HEK293 (cell line): ENCODE results near the gene GNB3.
A peak's percentile ranks its signal among the peaks of the same experiment; 100 is the strongest.

ENCODE experiments used
- CTCF ChIA-PET: fragments of 350-600 bp; formaldehyde crosslinking; extraction: SDS; loops from one replicate; lab custom pipeline; 2021; ENCODE audit warnings: antibody characterized with exemption; lab: Yijun Ruan, JAX
- POLR2A ChIA-PET: fragments of 300-600 bp; formaldehyde crosslinking; extraction: SDS; loops from one replicate; lab custom pipeline; 2020; ENCODE audit warnings: antibody characterized with exemption, inconsistent platforms; lab: Yijun Ruan, JAX
- H3K27ac ChIP-seq: fragments of 200-500 bp; sonication (Bioruptor generic); 2 replicates; pipeline ENCODE4 v1.5.1; 2014; ENCODE audit warnings: low read depth, low read length, control low read depth, inconsistent platforms; ENCODE audit errors: extremely low read depth
- H3K36me3 ChIP-seq, 2 experiments: fragments of 200-500 bp in 1 of 2; sonication (Bioruptor generic) in 1 of 2; 1 replicate in 1 of 2; 2 replicates in 1 of 2; pipeline ENCODE4 v1.5.1; 2014 to 2017; ENCODE audit warnings: inconsistent platforms in 2 of 2, low read length in 2 of 2; ENCODE audit not compliant: control insufficient read depth in 2 of 2, insufficient read depth in 1 of 2
- H3K4me1 ChIP-seq: fragments of 200-500 bp; sonication (Bioruptor generic); 2 replicates; pipeline ENCODE4 v1.5.1; 2014; ENCODE audit warnings: mild to moderate bottlenecking, low read length, inconsistent platforms; ENCODE audit not compliant: control insufficient read depth, insufficient read depth
- H3K4me3 ChIP-seq: 2 replicates; pipeline ENCODE4 v1.5.1; 2011; ENCODE audit warnings: low read depth, mild to moderate bottlenecking, control low read depth, low read length, moderate library complexity
- H3K9me3 ChIP-seq: fragments of 200-500 bp; sonication (Bioruptor generic); 2 replicates; pipeline ENCODE4 v1.5.1; 2014; ENCODE audit warnings: low read depth, low read length, inconsistent platforms; ENCODE audit not compliant: control insufficient read depth, insufficient read depth
- GLIS1 ChIP-seq: fragments of 450-650 bp; formaldehyde crosslinking; IDR thresholded peaks from 2 replicates; pipeline ENCODE4 v1.5.1; 2016; ENCODE audit warnings: missing biosample characterization, missing genetic modification characterization
- GLIS2 ChIP-seq: fragments of 450-650 bp; formaldehyde crosslinking; IDR thresholded peaks from 2 replicates; pipeline ENCODE4 v1.5.1; 2016; ENCODE audit warnings: missing biosample characterization, missing genetic modification characterization
- IKZF3 ChIP-seq: fragments of 450-650 bp; IDR thresholded peaks from 2 replicates; pipeline ENCODE4 v1.5.0; 2018; ENCODE audit warnings: missing biosample characterization, mild to moderate bottlenecking, missing genetic modification characterization, moderate library complexity
- KLF16 ChIP-seq: fragments of 450-650 bp; formaldehyde crosslinking; IDR thresholded peaks from 2 replicates; pipeline ENCODE4 v1.5.1; 2017; ENCODE audit warnings: missing biosample characterization, missing genetic modification characterization
- MZF1 ChIP-seq: fragments of 450-650 bp; formaldehyde crosslinking; IDR thresholded peaks from 2 replicates; pipeline ENCODE4 v1.5.1; 2017; ENCODE audit warnings: missing biosample characterization, missing genetic modification characterization, borderline replicate concordance
- PATZ1 ChIP-seq: fragments of 450-650 bp; formaldehyde crosslinking; IDR thresholded peaks from 2 replicates; pipeline ENCODE4 v1.5.1; 2016; ENCODE audit warnings: missing biosample characterization, missing genetic modification characterization
- SP3 ChIP-seq: fragments of 450-650 bp; formaldehyde crosslinking; IDR thresholded peaks from 2 replicates; pipeline ENCODE4 v1.5.1; 2016; ENCODE audit warnings: missing biosample characterization, missing genetic modification characterization
- WT1 ChIP-seq: fragments of 450-650 bp; formaldehyde crosslinking; IDR thresholded peaks from 2 replicates; pipeline ENCODE4 v1.5.1; 2016; ENCODE audit warnings: missing biosample characterization, missing genetic modification characterization
- YY2 ChIP-seq: fragments of 450-650 bp; formaldehyde crosslinking; IDR thresholded peaks from 2 replicates; pipeline ENCODE4 v1.5.1; 2016; ENCODE audit warnings: missing biosample characterization, missing genetic modification characterization
- ZBTB49 ChIP-seq: fragments of 450-650 bp; formaldehyde crosslinking; IDR thresholded peaks from 2 replicates; pipeline ENCODE4 v1.5.1; 2016; ENCODE audit warnings: missing biosample characterization, missing genetic modification characterization, low read depth
- ZFHX2 ChIP-seq: fragments of 450-650 bp; formaldehyde crosslinking; conservative IDR thresholded peaks from 2 replicates; pipeline ENCODE4 v1.5.1; 2016; ENCODE audit warnings: missing biosample characterization, missing genetic modification characterization
- ZNF157 ChIP-seq: fragments of 450-650 bp; formaldehyde crosslinking; IDR thresholded peaks from 2 replicates; pipeline ENCODE4 v1.5.1; 2016; ENCODE audit warnings: missing biosample characterization, missing genetic modification characterization
- ZNF175 ChIP-seq: fragments of 450-650 bp; formaldehyde crosslinking; IDR thresholded peaks from 2 replicates; pipeline ENCODE4 v1.5.1; 2016; ENCODE audit warnings: missing biosample characterization, missing genetic modification characterization
- ZNF37A ChIP-seq: fragments of 450-650 bp; IDR thresholded peaks from 2 replicates; pipeline ENCODE4 v1.5.1; 2018; ENCODE audit warnings: missing biosample characterization, missing genetic modification characterization
- ZNF391 ChIP-seq: fragments of 450-650 bp; formaldehyde crosslinking; IDR thresholded peaks from 2 replicates; pipeline ENCODE4 v1.5.1; 2016; ENCODE audit warnings: low read depth, missing biosample characterization, missing genetic modification characterization, borderline replicate concordance
- ZNF48 ChIP-seq: fragments of 450-650 bp; formaldehyde crosslinking; IDR thresholded peaks from 2 replicates; pipeline ENCODE4 v1.5.1; 2016; ENCODE audit warnings: missing biosample characterization, missing genetic modification characterization
- ZNF548 ChIP-seq: fragments of 450-650 bp; formaldehyde crosslinking; IDR thresholded peaks from 2 replicates; pipeline ENCODE4 v1.5.1; 2016; ENCODE audit warnings: missing biosample characterization, missing genetic modification characterization
- ZNF830 ChIP-seq: fragments of 450-650 bp; IDR thresholded peaks from 2 replicates; pipeline ENCODE4 v1.5.0; 2018; ENCODE audit warnings: missing biosample characterization, missing genetic modification characterization, low read depth, mild to moderate bottlenecking, moderate library complexity
- ZNF843 ChIP-seq: fragments of 450-650 bp; formaldehyde crosslinking; IDR thresholded peaks from 2 replicates; pipeline ENCODE4 v1.5.1; 2016; ENCODE audit warnings: missing biosample characterization, missing genetic modification characterization
- TF ChIP-seq, protein P1 (sequence below): fragments of 450-650 bp; formaldehyde crosslinking; IDR thresholded peaks from 2 replicates; pipeline ENCODE4 v1.5.1; 2016; ENCODE audit warnings: missing biosample characterization, missing genetic modification characterization
- TF ChIP-seq, protein P2 (sequence below): fragments of 450-650 bp; formaldehyde crosslinking; IDR thresholded peaks from 2 replicates; pipeline ENCODE4 v1.5.1; 2016; ENCODE audit warnings: missing biosample characterization, missing genetic modification characterization
- TF ChIP-seq, protein P3 (sequence below): fragments of 450-650 bp; formaldehyde crosslinking; IDR thresholded peaks from 2 replicates; pipeline ENCODE4 v1.5.1; 2017; ENCODE audit warnings: missing biosample characterization, mild to moderate bottlenecking, missing genetic modification characterization, moderate library complexity
- TF ChIP-seq, protein P4 (sequence below): fragments of 450-650 bp; formaldehyde crosslinking; IDR thresholded peaks from 2 replicates; pipeline ENCODE4 v1.5.1; 2016; ENCODE audit warnings: missing biosample characterization, missing genetic modification characterization

GNB3 gene

DNA sequence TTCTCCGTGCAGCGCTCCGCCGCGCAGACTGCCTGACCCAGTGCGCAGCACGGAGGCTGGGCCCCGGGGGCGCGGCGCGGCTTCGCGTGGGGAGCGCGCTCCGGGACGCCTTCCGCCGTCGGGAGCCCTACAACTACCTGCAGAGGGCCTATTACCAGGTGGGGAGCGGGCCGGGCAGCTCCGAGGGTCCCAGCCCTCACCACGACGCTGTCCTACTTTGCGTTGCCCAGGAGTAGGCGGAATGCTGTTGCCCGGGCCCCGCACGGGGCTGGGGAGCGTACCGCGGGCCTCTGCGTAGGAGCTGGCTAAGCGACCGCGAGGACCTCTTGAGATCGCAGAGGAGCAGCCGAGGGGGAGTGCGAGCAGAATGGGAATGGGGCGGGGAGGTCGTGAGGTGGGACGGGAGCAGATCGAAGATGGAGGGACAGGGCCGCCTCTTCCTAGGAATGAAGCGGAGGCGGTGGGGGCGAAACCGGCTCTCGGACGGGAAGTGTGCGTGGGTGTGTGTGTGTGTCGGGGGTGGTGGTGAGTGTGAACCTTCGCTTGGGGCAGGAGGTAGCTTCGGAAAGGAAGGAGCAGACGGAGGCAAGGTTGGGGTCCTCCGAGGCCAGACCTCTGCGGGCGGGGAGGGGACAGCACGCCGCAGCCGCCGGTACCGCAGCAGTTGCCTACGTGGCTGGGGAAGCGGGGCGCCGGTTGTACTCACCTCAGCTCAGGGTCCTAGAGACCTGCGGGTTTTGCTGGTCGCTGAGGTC lies 11.8 kb upstream of the GNB3 start (continued):
- TF ChIP-seq, protein P1, sequence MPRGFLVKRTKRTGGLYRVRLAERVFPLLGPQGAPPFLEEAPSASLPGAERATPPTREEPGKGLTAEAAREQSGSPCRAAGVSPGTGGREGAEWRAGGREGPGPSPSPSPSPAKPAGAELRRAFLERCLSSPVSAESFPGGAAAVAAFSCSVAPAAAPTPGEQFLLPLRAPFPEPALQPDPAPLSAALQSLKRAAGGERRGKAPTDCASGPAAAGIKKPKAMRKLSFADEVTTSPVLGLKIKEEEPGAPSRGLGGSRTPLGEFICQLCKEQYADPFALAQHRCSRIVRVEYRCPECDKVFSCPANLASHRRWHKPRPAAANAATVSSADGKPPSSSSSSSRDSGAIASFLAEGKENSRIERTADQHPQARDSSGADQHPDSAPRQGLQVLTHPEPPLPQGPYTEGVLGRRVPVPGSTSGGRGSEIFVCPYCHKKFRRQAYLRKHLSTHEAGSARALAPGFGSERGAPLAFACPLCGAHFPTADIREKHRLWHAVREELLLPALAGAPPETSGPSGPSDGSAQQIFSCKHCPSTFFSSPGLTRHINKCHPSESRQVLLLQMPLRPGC = 0 out of 2 replicates have a peak, but pooled peaks have one; percentile 43
- peak; percentile 73 for TF ChIP-seq SP3 (tag by site-specific recombination)

GRCh38 chr12:6829536-6830220 lies 11.0 kb upstream of the GNB3 start:
- POLR2A ChIA-PET = interaction anchor here (0.8 to 6.0 kb wide), 12 partner anchors 9 to 77 kb away, joined by 3 to 55 read pairs (median 4); partner anchors contain the start of genes CDCA3, MLF2, PTMS and SPSB2
- CTCF ChIA-PET = interaction anchor here (0.6 to 3.0 kb wide), 5 partner anchors 42 to 116 kb away, joined by 3 to 10 read pairs (median 3); partner anchors contain the start of gene MLF2
- H3K9me3 ChIP-seq = no peaks in the 10 kb centered on the region
- peaks cover 7 to 44% of the 10 kb centered on the region in 2 experiments for H3K36me3 ChIP-seq
- no peaks in the 10 kb centered on the region for H3K4me1 ChIP-seq
- peak overlapping the region; percentile 47 for H3K4me3 ChIP-seq
- H3K27ac ChIP-seq = peak overlapping the region; percentile 86; the same call in 1 of the 2 replicates
- TF ChIP-seq, protein P2, sequence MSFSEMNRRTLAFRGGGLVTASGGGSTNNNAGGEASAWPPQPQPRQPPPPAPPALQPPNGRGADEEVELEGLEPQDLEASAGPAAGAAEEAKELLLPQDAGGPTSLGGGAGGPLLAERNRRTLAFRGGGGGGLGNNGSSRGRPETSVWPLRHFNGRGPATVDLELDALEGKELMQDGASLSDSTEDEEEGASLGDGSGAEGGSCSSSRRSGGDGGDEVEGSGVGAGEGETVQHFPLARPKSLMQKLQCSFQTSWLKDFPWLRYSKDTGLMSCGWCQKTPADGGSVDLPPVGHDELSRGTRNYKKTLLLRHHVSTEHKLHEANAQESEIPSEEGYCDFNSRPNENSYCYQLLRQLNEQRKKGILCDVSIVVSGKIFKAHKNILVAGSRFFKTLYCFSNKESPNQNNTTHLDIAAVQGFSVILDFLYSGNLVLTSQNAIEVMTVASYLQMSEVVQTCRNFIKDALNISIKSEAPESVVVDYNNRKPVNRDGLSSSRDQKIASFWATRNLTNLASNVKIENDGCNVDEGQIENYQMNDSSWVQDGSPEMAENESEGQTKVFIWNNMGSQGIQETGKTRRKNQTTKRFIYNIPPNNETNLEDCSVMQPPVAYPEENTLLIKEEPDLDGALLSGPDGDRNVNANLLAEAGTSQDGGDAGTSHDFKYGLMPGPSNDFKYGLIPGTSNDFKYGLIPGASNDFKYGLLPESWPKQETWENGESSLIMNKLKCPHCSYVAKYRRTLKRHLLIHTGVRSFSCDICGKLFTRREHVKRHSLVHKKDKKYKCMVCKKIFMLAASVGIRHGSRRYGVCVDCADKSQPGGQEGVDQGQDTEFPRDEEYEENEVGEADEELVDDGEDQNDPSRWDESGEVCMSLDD = no peak
- TF ChIP-seq, protein P3, sequence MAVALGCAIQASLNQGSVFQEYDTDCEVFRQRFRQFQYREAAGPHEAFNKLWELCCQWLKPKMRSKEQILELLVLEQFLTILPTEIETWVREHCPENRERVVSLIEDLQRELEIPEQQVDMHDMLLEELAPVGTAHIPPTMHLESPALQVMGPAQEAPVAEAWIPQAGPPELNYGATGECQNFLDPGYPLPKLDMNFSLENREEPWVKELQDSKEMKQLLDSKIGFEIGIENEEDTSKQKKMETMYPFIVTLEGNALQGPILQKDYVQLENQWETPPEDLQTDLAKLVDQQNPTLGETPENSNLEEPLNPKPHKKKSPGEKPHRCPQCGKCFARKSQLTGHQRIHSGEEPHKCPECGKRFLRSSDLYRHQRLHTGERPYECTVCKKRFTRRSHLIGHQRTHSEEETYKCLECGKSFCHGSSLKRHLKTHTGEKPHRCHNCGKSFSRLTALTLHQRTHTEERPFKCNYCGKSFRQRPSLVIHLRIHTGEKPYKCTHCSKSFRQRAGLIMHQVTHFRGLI = no peak
- TF ChIP-seq ZNF175 (no peak), ZNF37A (tag by site-specific recombination) (no peak), GLIS2 (peak; percentile 43), YY2 (tag by site-specific recombination) (no peak), ZNF48 (tag by site-specific recombination) (no peak), ZNF157 (tag by site-specific recombination) (no peak), MZF1 (peak; percentile 92), ZNF830 (tag by site-specific recombination) (no peak), GLIS1 (tag by site-specific recombination) (peak; percentile 10), ZNF843 (tag by site-specific recombination) (no peak), WT1 (no peak), ZFHX2 (tag by site-specific recombination) (no peak), PATZ1 (tag by site-specific recombination) (no peak), ZBTB49 (no peak), KLF16 (tag by site-specific recombination) (no peak), ZNF548 (tag by site-specific recombination) (no peak), IKZF3 (no peak), ZNF391 (no peak)
- TF ChIP-seq, protein P4, sequence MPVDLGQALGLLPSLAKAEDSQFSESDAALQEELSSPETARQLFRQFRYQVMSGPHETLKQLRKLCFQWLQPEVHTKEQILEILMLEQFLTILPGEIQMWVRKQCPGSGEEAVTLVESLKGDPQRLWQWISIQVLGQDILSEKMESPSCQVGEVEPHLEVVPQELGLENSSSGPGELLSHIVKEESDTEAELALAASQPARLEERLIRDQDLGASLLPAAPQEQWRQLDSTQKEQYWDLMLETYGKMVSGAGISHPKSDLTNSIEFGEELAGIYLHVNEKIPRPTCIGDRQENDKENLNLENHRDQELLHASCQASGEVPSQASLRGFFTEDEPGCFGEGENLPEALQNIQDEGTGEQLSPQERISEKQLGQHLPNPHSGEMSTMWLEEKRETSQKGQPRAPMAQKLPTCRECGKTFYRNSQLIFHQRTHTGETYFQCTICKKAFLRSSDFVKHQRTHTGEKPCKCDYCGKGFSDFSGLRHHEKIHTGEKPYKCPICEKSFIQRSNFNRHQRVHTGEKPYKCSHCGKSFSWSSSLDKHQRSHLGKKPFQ (tag by site-specific recombination) = no peak
